Measurements from ENCODE around the gene ACTN1.

The ACTN1 gene

GRCh38 chr14:68934066-68934465, 45.0 kb downstream of the ACTN1 start:
- TF ChIP-seq CTCF (IDR thresholded peaks at IDR 0.05; ENCODE audit: low read depth, low read length): no peak
- DNase-seq (ENCODE audit: extremely low read depth, low read depth): no peak

- TF ChIP-seq CTCF (IDR thresholded peaks at IDR 0.05; ENCODE audit: low read depth, low read length): no peak
- DNase-seq (ENCODE audit: extremely low read depth, low read depth): no peak
Observed at GRCh38 chr14:68932686-68933085, 46.4 kb downstream of the ACTN1 start.

DNA sequence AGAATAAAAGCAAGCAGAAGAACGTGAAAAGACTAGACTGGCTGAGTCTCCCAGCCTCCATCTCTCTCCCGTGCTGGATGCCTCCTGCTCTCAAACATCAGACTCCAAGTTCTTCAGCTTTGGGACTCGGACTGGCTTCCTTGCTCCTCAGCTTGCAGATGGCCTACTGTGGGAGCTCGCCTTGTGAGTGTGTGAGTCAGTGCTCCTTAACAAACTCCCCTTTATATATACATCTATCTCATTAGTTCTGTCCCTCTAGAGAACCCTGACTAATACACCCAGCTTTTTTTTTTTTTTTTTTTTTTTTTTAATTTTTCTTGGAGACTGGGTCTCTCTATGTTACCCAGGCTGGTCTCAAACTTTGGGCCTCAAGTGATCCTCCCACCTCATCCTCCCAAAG, 46.9 kb downstream of the ACTN1 start:
- no peak for DNase-seq (ENCODE audit: extremely low read depth, low read depth)
- TF ChIP-seq CTCF (IDR thresholded peaks at IDR 0.05; ENCODE audit: low read depth, low read length): no peak

- no peak for TF ChIP-seq CTCF (IDR thresholded peaks at IDR 0.05; ENCODE audit: low read depth, low read length)
- DNase-seq (ENCODE audit: extremely low read depth, low read depth): no peak
Observed at GRCh38 chr14:68931474-68932051, 47.5 kb downstream of the ACTN1 start.

DNA sequence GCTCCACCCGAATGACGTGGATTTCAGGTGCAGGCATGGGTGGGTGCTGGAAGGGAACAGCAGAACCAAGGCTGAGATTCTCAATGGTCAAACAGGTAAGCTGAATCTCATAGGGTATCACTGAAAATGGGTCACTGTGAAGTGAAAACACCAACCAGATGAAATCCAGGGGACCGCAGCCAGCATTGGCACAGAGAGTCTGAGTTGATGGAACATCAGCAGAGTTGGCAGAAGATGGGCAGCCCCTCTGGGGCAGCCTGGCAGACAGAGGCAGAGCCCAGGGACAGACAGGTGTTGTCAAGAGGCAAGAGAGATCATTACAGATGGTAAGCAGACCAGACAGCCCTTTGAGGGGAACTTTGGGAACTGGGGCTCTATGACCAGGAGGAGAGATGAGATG, 48.0 kb downstream of the ACTN1 start:
- no peak for TF ChIP-seq CTCF (IDR thresholded peaks at IDR 0.05; ENCODE audit: low read depth, low read length)
- DNase-seq (ENCODE audit: extremely low read depth, low read depth): no peak

GRCh38 chr14:68929623-68930307, 49.3 kb downstream of the ACTN1 start:
- no peak for TF ChIP-seq CTCF (IDR thresholded peaks at IDR 0.05; ENCODE audit: low read depth, low read length)
- DNase-seq (ENCODE audit: extremely low read depth, low read depth): no peak

GRCh38 chr14:68928770-68929550, 50.1 kb downstream of the ACTN1 start:
- no peak for TF ChIP-seq CTCF (IDR thresholded peaks at IDR 0.05; ENCODE audit: low read depth, low read length)
- DNase-seq (ENCODE audit: extremely low read depth, low read depth): no peak

Measured in AG09319 (cell line).